DOHH2 (cell line): Measurements from ENCODE around the gene TGM6.

Source experiments
- CTCF ChIP-seq: fragments of 200-600 bp; sonication (generic); IDR thresholded peaks from one replicate; pipeline ENCODE4 v1.5.1; 2014; ENCODE audit warnings: antibody characterized with exemption, mild to moderate bottlenecking, low read depth, low read length; ENCODE audit not compliant: poor library complexity, severe bottlenecking
- EZH2phosphoT487 ChIP-seq: fragments of 200-600 bp; sonication (generic); IDR thresholded peaks from 2 replicates; pipeline ENCODE4 v1.6.1; 2017; ENCODE audit warnings: borderline replicate concordance, mild to moderate bottlenecking, antibody characterized with exemption, low read length, moderate library complexity, mixed read lengths

- no peak for TF ChIP-seq CTCF
- TF ChIP-seq EZH2phosphoT487, result no peak
Observed at GRCh38 chr20:2451422-2451821, 70.7 kb downstream of the TGM6 start.
